Urinary bladder (tissue), 4 donors: Measurements from ENCODE around the gene EIF5. TPM values are rescaled to one million over a fixed set of nuclear protein-coding genes. Genes with fewer than 3 reads are reported as not detected.

Source experiments
- DNase-seq: peaks from one replicate; pipeline ENCODE4 v3.0.0-alpha.2; 2015; ENCODE audit errors: extremely low spot score
- H3K27ac ChIP-seq: one replicate; pipeline ENCODE4 v1.5.1; 2013; ENCODE audit warnings: low read depth, mild to moderate bottlenecking, moderate library complexity
- H3K36me3 ChIP-seq: one replicate; pipeline ENCODE4 v1.6.1; 2013; ENCODE audit warnings: mild to moderate bottlenecking, moderate library complexity; ENCODE audit not compliant: insufficient read depth
- H3K4me1 ChIP-seq: one replicate; pipeline ENCODE4 v1.6.1; 2013; ENCODE audit warnings: mild to moderate bottlenecking, moderate library complexity; ENCODE audit not compliant: insufficient read depth
- H3K4me3 ChIP-seq: one replicate; pipeline ENCODE4 v1.5.1; 2013; ENCODE audit warnings: low read depth, low read length
- WGBS: extraction: QIAGEN DNeasy Blood & Tissue Kit; methylation state at CpG from one replicate; pipeline ENCODE4 v1.1.7; 2013; 5-methylcytosine and 5-hydroxymethylcytosine counted together
- polyA plus RNA-seq: library from polyadenylated mRNA; stranded (reverse); fragments of 200-250 nt; gene quantifications from one replicate; pipeline ENCODE4 v1.2.3, GENCODE V29; 2013
- total RNA-seq: library from RNA; depleted of rRNA; stranded (reverse); fragments of >200 nt; gene quantifications from one replicate; pipeline ENCODE4 v1.2.3, GENCODE V29; 2014
- donor health status: healthy with polysubstance abuse.
- donor health status: healthy.

EIF5 gene
- total and polyA plus RNA-seq, 2 donors, result 128 to 177 TPM

- 73% methylated on average over 12 of the region's 12 CpGs for WGBS
- Histone ChIP-seq H3K36me3 (no peaks in the 10 kb centered on the region), H3K27ac (no peak overlapping the region), H3K4me1 (no peaks in the 10 kb centered on the region), H3K4me3 (no peak overlapping the region)
- no peak for DNase-seq
Measured at GRCh38 chr14:103296987-103297386, 37.0 kb upstream of the EIF5 start.

- DNase-seq, result no peak
- Histone ChIP-seq H3K4me1 (no peaks in the 10 kb centered on the region), H3K36me3 (no peaks in the 10 kb centered on the region), H3K27ac (no peak overlapping the region), H3K4me3 (no peak overlapping the region)
- 100% methylated on average over 1 of the region's 1 CpG for WGBS
Measured at GRCh38 chr14:103298620-103299019, 35.4 kb upstream of the EIF5 start.

- Histone ChIP-seq H3K27ac (no peak overlapping the region), H3K4me3 (no peak overlapping the region), H3K4me1 (no peaks in the 10 kb centered on the region), H3K36me3 (no peaks in the 10 kb centered on the region)
- no peak for DNase-seq
- WGBS, result 89% methylated on average over 11 of the region's 11 CpGs
Measured at GRCh38 chr14:103301512-103302354, 32.3 kb upstream of the EIF5 start.

- Histone ChIP-seq H3K4me1 (no peaks in the 10 kb centered on the region), H3K27ac (no peak overlapping the region), H3K36me3 (no peaks in the 10 kb centered on the region), H3K4me3 (no peak overlapping the region)
- DNase-seq, result no peak
- 84% methylated on average over 1 of the region's 1 CpG for WGBS
Measured at GRCh38 chr14:103302966-103303365, 31.1 kb upstream of the EIF5 start.

- 38% methylated on average over 2 of the region's 2 CpGs for WGBS
- Histone ChIP-seq H3K27ac (no peak overlapping the region), H3K4me1 (no peaks in the 10 kb centered on the region), H3K4me3 (no peak overlapping the region), H3K36me3 (no peaks in the 10 kb centered on the region)
- no peak for DNase-seq
Measured at GRCh38 chr14:103304706-103305105, 29.3 kb upstream of the EIF5 start.

- WGBS, result 89% methylated on average over 10 of the region's 10 CpGs
- no peak for DNase-seq
- Histone ChIP-seq H3K4me3 (no peak overlapping the region), H3K4me1 (no peaks in the 10 kb centered on the region), H3K36me3 (no peaks in the 10 kb centered on the region), H3K27ac (no peak overlapping the region)
Measured at GRCh38 chr14:103308717-103309616, 25.1 kb upstream of the EIF5 start.

- no peaks in the 10 kb centered on the region for H3K36me3 ChIP-seq
- 83% methylated on average over 12 of the region's 12 CpGs for WGBS
- no peak for DNase-seq
- no peaks in the 10 kb centered on the region for H3K4me1 ChIP-seq
- H3K4me3 ChIP-seq, result no peak overlapping the region
- H3K27ac ChIP-seq, result no peak overlapping the region
Measured at GRCh38 chr14:103310576-103311095, 23.4 kb upstream of the EIF5 start.

GRCh38 chr14:103311171-103311997 is 22.7 kb upstream of the EIF5 start:
- WGBS, result 87% methylated on average over 31 of the region's 31 CpGs
- Histone ChIP-seq H3K27ac (no peak overlapping the region), H3K4me1 (no peaks in the 10 kb centered on the region), H3K4me3 (no peak overlapping the region), H3K36me3 (no peaks in the 10 kb centered on the region)
- no peak for DNase-seq

GRCh38 chr14:103312006-103312635 is 21.9 kb upstream of the EIF5 start:
- no peaks in the 10 kb centered on the region for H3K4me1 ChIP-seq
- 88% methylated on average over 14 of the region's 14 CpGs for WGBS
- no peaks in the 10 kb centered on the region for H3K36me3 ChIP-seq
- no peak for DNase-seq
- no peak overlapping the region for H3K27ac ChIP-seq
- H3K4me3 ChIP-seq, result no peak overlapping the region

- no peak for DNase-seq
- Histone ChIP-seq H3K27ac (no peak overlapping the region), H3K4me3 (no peak overlapping the region), H3K4me1 (no peaks in the 10 kb centered on the region), H3K36me3 (no peaks in the 10 kb centered on the region)
- 78% methylated on average over 8 of the region's 8 CpGs for WGBS
Measured at GRCh38 chr14:103313704-103314103, 20.3 kb upstream of the EIF5 start.

- Histone ChIP-seq H3K4me1 (no peaks in the 10 kb centered on the region), H3K27ac (no peak overlapping the region), H3K4me3 (no peak overlapping the region), H3K36me3 (no peaks in the 10 kb centered on the region)
- whole genome bisulfite sequencing, result 59% methylated on average over 13 of the region's 13 CpGs
- DNase-seq, result no peak
Measured at GRCh38 chr14:103314496-103315277, 19.4 kb upstream of the EIF5 start.

GRCh38 chr14:103315351-103315911 is 18.6 kb upstream of the EIF5 start:
- DNase-seq, result no peak
- WGBS, result 81% methylated on average over 14 of the region's 14 CpGs
- H3K27ac ChIP-seq, result no peak overlapping the region
- no peaks in the 10 kb centered on the region for H3K36me3 ChIP-seq
- no peaks in the 10 kb centered on the region for H3K4me1 ChIP-seq
- H3K4me3 ChIP-seq, result no peak overlapping the region
